HEK293 (cell line): Measurements from ENCODE around the gene CIRBP.

Source experiments
- CTCF ChIA-PET: fragments of 350-600 bp; formaldehyde crosslinking; extraction: SDS; loops from one replicate; lab custom pipeline; 2021; ENCODE audit warnings: antibody characterized with exemption; lab: Yijun Ruan, JAX
- POLR2A ChIA-PET: fragments of 300-600 bp; formaldehyde crosslinking; extraction: SDS; loops from one replicate; lab custom pipeline; 2020; ENCODE audit warnings: antibody characterized with exemption, inconsistent platforms; lab: Yijun Ruan, JAX
- H3K27ac ChIP-seq: fragments of 200-500 bp; sonication (Bioruptor generic); 2 replicates; pipeline ENCODE4 v1.5.1; 2014; ENCODE audit warnings: low read depth, low read length, control low read depth, inconsistent platforms; ENCODE audit errors: extremely low read depth
- H3K36me3 ChIP-seq, 2 experiments: fragments of 200-500 bp in 1 of 2; sonication (Bioruptor generic) in 1 of 2; 1 replicate in 1 of 2; 2 replicates in 1 of 2; pipeline ENCODE4 v1.5.1; 2014 to 2017; ENCODE audit warnings: inconsistent platforms in 2 of 2, low read length in 2 of 2; ENCODE audit not compliant: control insufficient read depth in 2 of 2, insufficient read depth in 1 of 2
- H3K4me1 ChIP-seq: fragments of 200-500 bp; sonication (Bioruptor generic); 2 replicates; pipeline ENCODE4 v1.5.1; 2014; ENCODE audit warnings: mild to moderate bottlenecking, low read length, inconsistent platforms; ENCODE audit not compliant: control insufficient read depth, insufficient read depth
- H3K4me3 ChIP-seq: 2 replicates; pipeline ENCODE4 v1.5.1; 2011; ENCODE audit warnings: low read depth, mild to moderate bottlenecking, control low read depth, low read length, moderate library complexity
- H3K9me3 ChIP-seq: fragments of 200-500 bp; sonication (Bioruptor generic); 2 replicates; pipeline ENCODE4 v1.5.1; 2014; ENCODE audit warnings: low read depth, low read length, inconsistent platforms; ENCODE audit not compliant: control insufficient read depth, insufficient read depth
- EGR2 ChIP-seq: fragments of 450-650 bp; formaldehyde crosslinking; IDR thresholded peaks from 2 replicates; pipeline ENCODE4 v1.5.1; 2016; ENCODE audit warnings: low read depth, missing biosample characterization, missing genetic modification characterization
- GLI2 ChIP-seq: fragments of 450-650 bp; formaldehyde crosslinking; IDR thresholded peaks from 2 replicates; pipeline ENCODE4; 2017; ENCODE audit warnings: missing biosample characterization, missing genetic modification characterization, low read depth, borderline replicate concordance
- IKZF3 ChIP-seq: fragments of 450-650 bp; IDR thresholded peaks from 2 replicates; pipeline ENCODE4 v1.5.0; 2018; ENCODE audit warnings: missing biosample characterization, mild to moderate bottlenecking, missing genetic modification characterization, moderate library complexity
- KLF10 ChIP-seq: fragments of 450-650 bp; IDR thresholded peaks from 2 replicates; pipeline ENCODE4 v1.5.1; 2018; ENCODE audit warnings: missing biosample characterization, mild to moderate bottlenecking, missing genetic modification characterization
- KLF7 ChIP-seq: fragments of 450-650 bp; formaldehyde crosslinking; IDR thresholded peaks from 2 replicates; pipeline ENCODE4 v1.5.1; 2016; ENCODE audit warnings: missing biosample characterization, missing genetic modification characterization, borderline replicate concordance
- KLF8 ChIP-seq: fragments of 450-650 bp; formaldehyde crosslinking; IDR thresholded peaks from 2 replicates; pipeline ENCODE4 v1.5.1; 2016; ENCODE audit warnings: missing biosample characterization, missing genetic modification characterization
- OSR2 ChIP-seq: fragments of 450-650 bp; formaldehyde crosslinking; IDR thresholded peaks from 2 replicates; pipeline ENCODE4 v1.5.1; 2016; ENCODE audit warnings: missing biosample characterization, missing genetic modification characterization
- SP3 ChIP-seq: fragments of 450-650 bp; formaldehyde crosslinking; IDR thresholded peaks from 2 replicates; pipeline ENCODE4 v1.5.1; 2016; ENCODE audit warnings: missing biosample characterization, missing genetic modification characterization
- ZBTB26 ChIP-seq: fragments of 450-650 bp; formaldehyde crosslinking; optimal IDR thresholded peaks from 2 replicates; pipeline ENCODE3; 2016; ENCODE audit warnings: missing biosample characterization, mild to moderate bottlenecking, missing genetic modification characterization
- ZFP37 ChIP-seq: fragments of 450-650 bp; formaldehyde crosslinking; IDR thresholded peaks from 2 replicates; pipeline ENCODE4 v1.5.1; 2016; ENCODE audit warnings: missing biosample characterization, missing genetic modification characterization
- ZFP41 ChIP-seq: fragments of 450-650 bp; formaldehyde crosslinking; IDR thresholded peaks from 2 replicates; pipeline ENCODE4 v1.5.1; 2016; ENCODE audit warnings: missing biosample characterization, missing genetic modification characterization, borderline replicate concordance
- ZIC2 ChIP-seq: fragments of 450-650 bp; formaldehyde crosslinking; IDR thresholded peaks from 2 replicates; pipeline ENCODE4 v1.5.1; 2016; ENCODE audit warnings: missing biosample characterization, missing genetic modification characterization
- ZNF10 ChIP-seq: fragments of 450-650 bp; formaldehyde crosslinking; IDR thresholded peaks from 2 replicates; pipeline ENCODE4 v1.5.1; 2017; ENCODE audit warnings: missing biosample characterization, missing genetic modification characterization
- ZNF24 ChIP-seq: fragments of 450-650 bp; formaldehyde crosslinking; IDR thresholded peaks from 2 replicates; pipeline ENCODE4 v1.5.1; 2016; ENCODE audit warnings: missing biosample characterization, missing genetic modification characterization
- ZNF335 ChIP-seq: fragments of 450-650 bp; formaldehyde crosslinking; conservative IDR thresholded peaks from 2 replicates; pipeline ENCODE4 v1.5.1; 2016; ENCODE audit warnings: missing biosample characterization, missing genetic modification characterization
- ZNF362 ChIP-seq: fragments of 450-650 bp; formaldehyde crosslinking; IDR thresholded peaks from 2 replicates; pipeline ENCODE4 v1.5.1; 2016; ENCODE audit warnings: missing biosample characterization, missing genetic modification characterization
- ZNF366 ChIP-seq: fragments of 450-650 bp; formaldehyde crosslinking; conservative IDR thresholded peaks from 2 replicates; pipeline ENCODE4 v1.5.1; 2016; ENCODE audit warnings: missing biosample characterization, missing genetic modification characterization
- ZNF423 ChIP-seq: fragments of 450-650 bp; formaldehyde crosslinking; IDR thresholded peaks from 2 replicates; pipeline ENCODE4 v1.5.1; 2016; ENCODE audit warnings: missing biosample characterization, missing genetic modification characterization
- ZNF544 ChIP-seq: fragments of 450-650 bp; formaldehyde crosslinking; IDR thresholded peaks from 2 replicates; pipeline ENCODE4 v1.5.0; 2017; ENCODE audit warnings: missing biosample characterization, missing genetic modification characterization
- ZNF580 ChIP-seq: fragments of 450-650 bp; formaldehyde crosslinking; IDR thresholded peaks from 2 replicates; pipeline ENCODE4 v1.5.1; 2016; ENCODE audit warnings: missing biosample characterization, missing genetic modification characterization
- ZNF626 ChIP-seq: fragments of 450-650 bp; sonication (Bioruptor Pico); formaldehyde crosslinking; IDR thresholded peaks from 2 replicates; pipeline ENCODE4 v1.5.1; 2018; ENCODE audit warnings: missing biosample characterization, missing genetic modification characterization, inconsistent platforms
- ZNF629 ChIP-seq: fragments of 450-650 bp; formaldehyde crosslinking; IDR thresholded peaks from 2 replicates; pipeline ENCODE4 v1.5.1; 2017; ENCODE audit warnings: missing biosample characterization, missing genetic modification characterization
- ZNF660 ChIP-seq: fragments of 450-650 bp; IDR thresholded peaks from 2 replicates; pipeline ENCODE4 v1.5.1; 2018; ENCODE audit warnings: missing biosample characterization, mild to moderate bottlenecking, missing genetic modification characterization
- ZNF677 ChIP-seq: fragments of 450-650 bp; IDR thresholded peaks from 2 replicates; pipeline ENCODE4 v1.5.0; 2018; ENCODE audit warnings: missing biosample characterization, mild to moderate bottlenecking, missing genetic modification characterization, moderate library complexity
- ZNF776 ChIP-seq: fragments of 450-650 bp; formaldehyde crosslinking; IDR thresholded peaks from 2 replicates; pipeline ENCODE4 v1.5.0; 2017; ENCODE audit warnings: missing biosample characterization, missing genetic modification characterization, borderline replicate concordance
- ZNF830 ChIP-seq: fragments of 450-650 bp; IDR thresholded peaks from 2 replicates; pipeline ENCODE4 v1.5.0; 2018; ENCODE audit warnings: missing biosample characterization, missing genetic modification characterization, low read depth, mild to moderate bottlenecking, moderate library complexity
- TF ChIP-seq, protein P1 (sequence below): fragments of 450-650 bp; formaldehyde crosslinking; IDR thresholded peaks from 2 replicates; pipeline ENCODE4 v1.5.1; 2016; ENCODE audit warnings: missing biosample characterization, missing genetic modification characterization
- TF ChIP-seq, protein P2 (sequence below): fragments of 450-650 bp; IDR thresholded peaks from 2 replicates; pipeline ENCODE4 v1.5.1; 2018; ENCODE audit warnings: missing biosample characterization, mild to moderate bottlenecking, missing genetic modification characterization
- TF ChIP-seq, protein P3 (sequence below): fragments of 450-650 bp; formaldehyde crosslinking; IDR thresholded peaks from 2 replicates; pipeline ENCODE4 v1.5.1; 2016; ENCODE audit warnings: missing biosample characterization, missing genetic modification characterization

Gene CIRBP

DNA sequence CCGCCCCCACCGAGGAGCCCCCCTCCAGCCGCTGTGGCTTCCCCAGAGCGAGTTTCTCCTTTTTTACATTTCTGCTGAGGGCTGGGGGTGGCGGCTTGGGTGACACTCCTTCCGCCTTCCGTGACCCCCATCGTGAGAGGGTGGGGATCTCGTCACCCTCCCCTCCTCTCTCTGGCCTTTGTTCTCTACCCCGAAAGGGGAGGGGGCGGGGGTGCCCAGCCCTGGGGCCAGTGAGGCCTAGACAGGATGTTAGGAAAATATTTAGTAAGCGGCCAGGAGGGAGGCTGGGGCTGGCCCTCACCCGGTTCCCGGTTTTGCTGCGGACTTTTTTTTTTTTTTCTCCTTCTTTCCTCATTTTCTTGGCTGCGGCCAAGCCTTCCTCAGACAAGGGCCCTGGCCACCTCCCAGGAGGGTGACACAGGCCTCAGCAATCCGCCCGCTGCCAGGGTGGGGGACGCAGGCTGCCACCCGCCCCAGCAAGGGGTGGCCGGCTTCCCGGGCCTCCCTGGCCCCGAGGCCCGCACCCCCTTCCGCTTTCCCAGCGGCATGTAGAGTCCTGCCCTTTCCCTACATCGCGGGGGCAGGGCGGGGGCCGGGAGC, 16.8 kb upstream of the CIRBP start (continued):
- peak; percentile 71 for TF ChIP-seq KLF8 (tag by site-specific recombination)
- peak; percentile 77; the same call in 1 of the 2 replicates for TF ChIP-seq EGR2
- peak; percentile 48; the same call in 1 of the 2 replicates for TF ChIP-seq ZNF362 (tag by site-specific recombination)
- 0 out of 2 replicates have a peak, but pooled peaks have one; percentile 7 for TF ChIP-seq ZNF10 (tag by site-specific recombination)
- TF ChIP-seq IKZF3 (tag by site-specific recombination), result peak; percentile 61

DNA sequence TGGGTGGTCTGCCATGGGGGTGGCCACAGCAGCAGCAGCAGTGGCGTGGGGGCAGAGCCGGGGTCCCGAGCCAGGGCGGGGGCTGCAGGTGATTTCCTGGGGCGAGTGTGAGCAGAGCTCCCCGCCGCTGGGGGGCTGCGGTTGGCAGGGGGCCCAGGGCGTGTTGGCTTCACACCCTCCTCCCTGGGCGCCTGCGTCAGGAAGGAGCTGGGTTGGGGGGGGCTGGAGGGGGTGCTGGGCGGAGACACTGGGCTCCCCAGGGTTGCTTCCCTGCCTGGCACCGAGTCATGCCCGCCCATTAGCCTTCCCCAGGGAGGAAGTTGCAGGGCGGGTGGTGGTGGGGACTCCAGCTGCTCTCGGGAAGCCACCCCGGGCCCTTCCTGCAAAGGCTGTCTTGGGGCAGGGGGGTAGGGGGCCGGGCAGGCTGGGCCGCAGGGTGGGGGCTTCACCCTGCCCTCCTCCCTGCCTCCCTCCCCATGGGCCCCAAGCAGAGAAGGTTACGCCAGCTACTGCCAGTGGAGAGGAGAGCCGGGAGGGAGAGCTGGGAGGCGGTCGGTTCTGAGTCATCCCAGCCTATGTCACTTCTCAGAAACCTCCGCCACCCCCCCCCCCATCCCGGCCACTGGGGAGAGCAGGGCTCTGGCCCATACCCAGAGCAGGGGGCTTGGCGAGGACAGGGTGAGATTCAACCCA, 16.2 kb upstream of the CIRBP start:
- POLR2A ChIA-PET, result interaction anchor here (0.5 to 10.8 kb wide), 18 partner anchors 9 to 572 kb away, joined by 3 to 407 read pairs (median 4); partner anchors contain the start of genes ATP5F1D, CIRBP, FAM174C and GPX4
- H3K36me3 ChIP-seq, result peaks cover 21 to 56% of the 10 kb centered on the region in 2 experiments; a peak in 2 of 3 replicates
- peak overlapping the region; percentile 100 for H3K27ac ChIP-seq
- H3K9me3 ChIP-seq, result no peaks in the 10 kb centered on the region
- peak overlapping the region; percentile 92 for H3K4me3 ChIP-seq
- CTCF ChIA-PET, result interaction anchor here (0.6 to 2.7 kb wide), 4 partner anchors 9 to 15 kb away, joined by 3 to 13 read pairs (median 12); partner anchors contain the start of gene CIRBP
- peaks cover 10% of the 10 kb centered on the region for H3K4me1 ChIP-seq
- TF ChIP-seq, protein P1, sequence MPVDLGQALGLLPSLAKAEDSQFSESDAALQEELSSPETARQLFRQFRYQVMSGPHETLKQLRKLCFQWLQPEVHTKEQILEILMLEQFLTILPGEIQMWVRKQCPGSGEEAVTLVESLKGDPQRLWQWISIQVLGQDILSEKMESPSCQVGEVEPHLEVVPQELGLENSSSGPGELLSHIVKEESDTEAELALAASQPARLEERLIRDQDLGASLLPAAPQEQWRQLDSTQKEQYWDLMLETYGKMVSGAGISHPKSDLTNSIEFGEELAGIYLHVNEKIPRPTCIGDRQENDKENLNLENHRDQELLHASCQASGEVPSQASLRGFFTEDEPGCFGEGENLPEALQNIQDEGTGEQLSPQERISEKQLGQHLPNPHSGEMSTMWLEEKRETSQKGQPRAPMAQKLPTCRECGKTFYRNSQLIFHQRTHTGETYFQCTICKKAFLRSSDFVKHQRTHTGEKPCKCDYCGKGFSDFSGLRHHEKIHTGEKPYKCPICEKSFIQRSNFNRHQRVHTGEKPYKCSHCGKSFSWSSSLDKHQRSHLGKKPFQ (tag by site-specific recombination), result peak; percentile 94
- TF ChIP-seq, protein P2, sequence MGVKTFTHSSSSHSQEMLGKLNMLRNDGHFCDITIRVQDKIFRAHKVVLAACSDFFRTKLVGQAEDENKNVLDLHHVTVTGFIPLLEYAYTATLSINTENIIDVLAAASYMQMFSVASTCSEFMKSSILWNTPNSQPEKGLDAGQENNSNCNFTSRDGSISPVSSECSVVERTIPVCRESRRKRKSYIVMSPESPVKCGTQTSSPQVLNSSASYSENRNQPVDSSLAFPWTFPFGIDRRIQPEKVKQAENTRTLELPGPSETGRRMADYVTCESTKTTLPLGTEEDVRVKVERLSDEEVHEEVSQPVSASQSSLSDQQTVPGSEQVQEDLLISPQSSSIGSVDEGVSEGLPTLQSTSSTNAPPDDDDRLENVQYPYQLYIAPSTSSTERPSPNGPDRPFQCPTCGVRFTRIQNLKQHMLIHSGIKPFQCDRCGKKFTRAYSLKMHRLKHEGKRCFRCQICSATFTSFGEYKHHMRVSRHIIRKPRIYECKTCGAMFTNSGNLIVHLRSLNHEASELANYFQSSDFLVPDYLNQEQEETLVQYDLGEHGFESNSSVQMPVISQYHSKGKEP (tag by site-specific recombination), result no peak
- TF ChIP-seq ZNF24, result 0 out of 2 replicates have a peak, but pooled peaks have one; percentile 39
- peak; percentile 27 for TF ChIP-seq ZBTB26 (tag by site-specific recombination)
- peak; percentile 56 for TF ChIP-seq SP3 (tag by site-specific recombination)
- peak; percentile 60; the same call in 1 of the 2 replicates for TF ChIP-seq ZNF629 (tag by site-specific recombination)
- peak; percentile 85 for TF ChIP-seq ZNF423
- peak; percentile 94 for TF ChIP-seq ZIC2 (tag by site-specific recombination)
- peak; percentile 39 for TF ChIP-seq ZNF660 (tag by site-specific recombination)
- TF ChIP-seq KLF7 (tag by site-specific recombination), result no peak; the same call in 1 of the 2 replicates
- no peak; the same call in 1 of the 2 replicates for TF ChIP-seq GLI2 (tag by site-specific recombination)
- TF ChIP-seq ZFP37, result no peak
- TF ChIP-seq, protein P3, sequence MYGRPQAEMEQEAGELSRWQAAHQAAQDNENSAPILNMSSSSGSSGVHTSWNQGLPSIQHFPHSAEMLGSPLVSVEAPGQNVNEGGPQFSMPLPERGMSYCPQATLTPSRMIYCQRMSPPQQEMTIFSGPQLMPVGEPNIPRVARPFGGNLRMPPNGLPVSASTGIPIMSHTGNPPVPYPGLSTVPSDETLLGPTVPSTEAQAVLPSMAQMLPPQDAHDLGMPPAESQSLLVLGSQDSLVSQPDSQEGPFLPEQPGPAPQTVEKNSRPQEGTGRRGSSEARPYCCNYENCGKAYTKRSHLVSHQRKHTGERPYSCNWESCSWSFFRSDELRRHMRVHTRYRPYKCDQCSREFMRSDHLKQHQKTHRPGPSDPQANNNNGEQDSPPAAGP (tag by site-specific recombination), result peak; percentile 55; the same call in 1 of the 2 replicates
- TF ChIP-seq ZNF580 (tag by site-specific recombination), result no peak
- TF ChIP-seq ZNF776 (tag by site-specific recombination), result no peak
- TF ChIP-seq ZNF830 (tag by site-specific recombination), result no peak
- no peak for TF ChIP-seq ZNF544 (tag by site-specific recombination)
- TF ChIP-seq ZNF335 (tag by site-specific recombination), result 0 out of 2 replicates have a peak, but pooled peaks have one; percentile 16
- no peak for TF ChIP-seq ZNF626 (tag by site-specific recombination)
- TF ChIP-seq OSR2 (tag by site-specific recombination), result peak; percentile 45; the same call in 1 of the 2 replicates
- TF ChIP-seq ZNF366 (tag by site-specific recombination), result peak; percentile 45; the same call in 1 of the 2 replicates
- TF ChIP-seq KLF10 (tag by site-specific recombination), result no peak
- no peak for TF ChIP-seq ZFP41 (tag by site-specific recombination)
- no peak for TF ChIP-seq ZNF677 (tag by site-specific recombination)
